NCI-H526 treated with DMSO at 0.1 percent for 48 hours (cell line): ENCODE measurements around the gene FAM83C.
"Not testable (repeated sequence)": the region's sequence is repeated elsewhere in the genome, so short reads cannot be mapped to it uniquely, and the experiment has no call there.

ENCODE experiments used
- DNase-seq: peaks from one replicate; lab custom pipeline; 2025; lab: John Stamatoyannopoulos, UW

Gene FAM83C

DNA sequence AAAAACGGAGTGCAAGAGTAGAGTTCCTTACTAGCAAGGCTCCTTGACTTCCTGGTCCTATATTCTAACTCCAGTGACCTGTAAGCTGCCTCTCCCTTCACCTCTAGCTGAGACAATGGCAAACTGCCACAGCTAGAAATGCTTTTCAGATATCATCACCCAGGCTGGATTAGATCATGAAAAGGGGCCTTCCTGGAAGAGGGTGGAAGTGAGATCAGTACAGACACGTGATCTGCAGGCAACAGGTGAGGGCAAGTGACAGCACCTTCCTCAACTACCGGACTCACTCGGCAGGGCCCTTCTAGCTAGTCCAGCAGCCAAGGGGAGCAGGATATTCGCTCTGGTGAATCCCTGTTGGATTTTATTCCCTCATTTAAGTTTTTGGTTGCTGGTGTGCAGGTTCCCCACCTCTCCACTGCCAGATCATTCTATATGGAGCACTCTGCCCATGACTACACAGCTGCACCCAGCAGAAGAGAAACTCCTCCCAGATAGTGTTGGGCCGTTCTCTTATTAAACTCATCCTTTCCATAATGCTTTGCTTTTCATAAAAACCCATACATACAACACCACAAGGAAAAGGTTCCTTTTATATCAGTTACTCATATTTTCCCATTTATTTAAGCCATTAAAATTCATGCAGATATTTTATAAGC is 26.4 kb upstream of the FAM83C start:
- DNase-seq, result no peak

DNA sequence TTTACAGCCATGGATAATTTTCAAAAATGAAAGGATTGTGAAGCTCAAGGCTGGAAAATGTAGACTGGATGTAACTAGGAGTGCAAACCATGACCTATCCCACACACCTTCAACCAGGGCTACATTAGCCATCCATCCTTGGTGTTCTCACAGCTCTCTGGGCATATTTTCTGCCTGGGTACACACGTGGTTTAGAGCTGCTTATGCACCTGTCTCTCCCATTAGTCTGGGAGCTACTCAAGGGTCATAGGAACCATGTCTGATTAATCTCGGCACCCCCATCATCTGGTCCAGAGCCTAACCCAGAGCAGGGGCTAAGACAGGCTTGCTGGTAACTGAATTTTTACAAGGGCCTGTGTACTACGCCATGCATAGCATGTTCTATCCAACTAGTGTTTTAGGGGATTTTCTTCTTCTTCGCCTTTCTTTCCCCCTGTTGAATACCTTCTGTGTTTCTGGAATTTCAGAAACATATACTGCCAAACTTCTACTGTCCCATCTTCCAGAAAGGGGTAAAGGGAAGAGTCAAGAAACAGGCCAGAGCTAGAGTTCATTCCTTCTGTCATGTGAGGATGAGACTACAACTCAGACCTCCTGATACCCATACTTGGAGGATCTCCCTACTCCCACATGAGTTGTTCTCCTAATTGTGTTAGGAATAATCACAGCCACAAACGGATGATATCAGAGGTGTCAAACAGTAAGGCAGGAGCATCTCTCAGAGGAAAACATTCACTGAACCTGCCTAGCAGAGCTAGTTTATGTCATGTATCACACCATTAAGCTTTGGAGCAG is 25.4 kb upstream of the FAM83C start:
- no peak for DNase-seq

- no peak for DNase-seq
These were observed 23.9 kb upstream of the FAM83C start for GRCh38 chr20:35316086-35316485.

- not testable (repeated sequence) for DNase-seq
These were observed 23.4 kb upstream of the FAM83C start for GRCh38 chr20:35315632-35316020.

- DNase-seq, result no peak
These were observed 22.8 kb upstream of the FAM83C start for GRCh38 chr20:35314816-35315631.

GRCh38 chr20:35312318-35312717 is 20.1 kb upstream of the FAM83C start:
- DNase-seq, result no peak

GRCh38 chr20:35311822-35312221 is 19.6 kb upstream of the FAM83C start:
- no peak for DNase-seq

- DNase-seq, result no peak
These were observed 19.2 kb upstream of the FAM83C start for GRCh38 chr20:35311409-35311808.

DNA sequence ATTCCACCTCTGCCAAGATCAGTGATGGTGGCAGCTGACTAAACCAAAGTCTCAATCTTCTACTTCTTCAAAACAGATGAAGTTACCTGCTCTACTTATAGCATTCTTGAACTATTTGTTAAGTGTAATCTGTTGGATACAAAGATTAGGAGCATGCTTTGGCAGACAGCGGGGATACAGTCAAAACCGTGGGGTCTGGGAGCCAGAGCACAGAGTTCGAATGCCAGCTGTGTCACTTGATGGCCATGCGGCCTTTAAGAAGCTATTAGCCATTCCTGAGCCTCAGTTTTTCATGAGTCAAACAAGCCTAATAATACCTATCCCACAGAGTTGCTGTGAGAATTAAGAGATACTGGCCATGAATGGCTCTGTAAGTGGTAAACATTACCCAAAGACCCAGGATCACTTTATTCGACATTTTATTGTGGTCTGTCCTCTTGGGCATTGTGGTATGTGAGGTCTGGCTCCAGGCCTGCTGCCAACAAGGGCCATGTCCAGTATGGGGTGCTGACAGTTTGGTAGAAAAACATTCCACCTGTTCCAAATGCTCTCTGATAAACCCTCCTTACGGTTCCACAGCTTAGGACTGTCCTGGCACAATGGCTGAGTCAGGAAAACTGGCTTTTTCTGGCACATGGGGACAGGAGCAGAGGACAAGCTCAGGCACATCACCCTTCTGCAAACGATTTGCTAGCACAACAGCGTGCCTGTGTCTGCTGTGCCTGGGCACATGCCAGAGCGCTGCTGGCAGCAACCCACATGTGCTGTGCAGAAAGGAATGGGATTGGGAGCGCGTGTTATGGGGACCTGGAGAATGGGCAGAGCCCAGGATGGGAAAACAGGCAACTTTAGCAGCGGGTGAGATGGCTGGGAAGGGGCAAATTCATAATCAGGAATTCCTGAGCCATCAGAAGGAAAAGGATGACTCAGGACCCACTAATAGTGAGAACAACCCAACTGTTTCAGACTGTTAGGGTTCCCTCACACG is 15.7 kb upstream of the FAM83C start:
- no peak for DNase-seq

DNA sequence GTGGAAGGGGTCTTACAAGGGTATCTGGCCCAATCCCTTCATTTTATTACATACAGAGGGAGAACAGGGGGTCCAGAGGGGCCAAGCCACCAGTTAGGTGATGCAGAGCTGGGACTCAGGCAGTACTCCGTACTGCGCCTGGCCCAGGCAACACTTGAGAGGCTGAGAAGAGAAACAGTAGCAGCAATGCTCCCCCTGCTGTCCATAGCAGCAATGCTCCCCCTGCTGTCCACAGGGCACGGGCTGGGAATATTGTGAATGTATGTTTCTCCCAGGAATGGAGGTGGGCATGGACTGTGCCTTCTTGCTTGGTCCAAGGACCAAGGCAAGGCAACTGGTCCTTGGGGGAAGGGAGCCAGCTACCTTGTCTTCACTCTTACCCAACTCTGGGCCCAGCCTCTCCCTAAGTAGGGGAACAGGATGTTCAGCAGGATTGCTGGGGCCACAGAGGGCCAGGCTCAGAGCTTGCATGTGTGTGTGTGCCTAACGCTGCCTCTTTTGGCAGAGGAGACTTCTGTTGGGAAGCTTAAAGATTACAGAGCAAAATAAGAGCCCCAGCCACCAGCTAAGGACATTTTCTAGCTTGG is 14.8 kb upstream of the FAM83C start:
- peak; percentile 22 for DNase-seq

GRCh38 chr20:35305682-35306556 is 13.7 kb upstream of the FAM83C start:
- DNase-seq, result no peak

DNA sequence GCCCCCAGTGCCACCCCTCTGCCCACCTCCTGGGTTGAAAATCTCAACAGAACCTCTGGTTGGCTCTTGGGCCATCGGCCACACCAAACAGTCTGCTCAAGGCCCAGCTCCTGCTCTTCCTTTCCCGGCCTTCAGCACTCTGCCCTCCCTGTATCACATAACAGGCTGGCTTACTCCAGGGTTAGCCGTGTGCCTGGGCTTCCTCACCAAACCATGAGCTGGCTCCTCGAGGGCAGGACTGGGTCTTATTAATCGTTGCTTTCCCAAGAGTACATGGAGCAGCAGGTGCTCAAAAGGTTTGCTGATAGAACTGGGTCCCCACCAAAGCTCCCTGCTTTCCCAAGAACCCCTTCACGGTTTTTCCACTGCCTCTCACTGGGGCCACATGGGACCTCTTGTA is 12.7 kb upstream of the FAM83C start:
- DNase-seq, result no peak

DNA sequence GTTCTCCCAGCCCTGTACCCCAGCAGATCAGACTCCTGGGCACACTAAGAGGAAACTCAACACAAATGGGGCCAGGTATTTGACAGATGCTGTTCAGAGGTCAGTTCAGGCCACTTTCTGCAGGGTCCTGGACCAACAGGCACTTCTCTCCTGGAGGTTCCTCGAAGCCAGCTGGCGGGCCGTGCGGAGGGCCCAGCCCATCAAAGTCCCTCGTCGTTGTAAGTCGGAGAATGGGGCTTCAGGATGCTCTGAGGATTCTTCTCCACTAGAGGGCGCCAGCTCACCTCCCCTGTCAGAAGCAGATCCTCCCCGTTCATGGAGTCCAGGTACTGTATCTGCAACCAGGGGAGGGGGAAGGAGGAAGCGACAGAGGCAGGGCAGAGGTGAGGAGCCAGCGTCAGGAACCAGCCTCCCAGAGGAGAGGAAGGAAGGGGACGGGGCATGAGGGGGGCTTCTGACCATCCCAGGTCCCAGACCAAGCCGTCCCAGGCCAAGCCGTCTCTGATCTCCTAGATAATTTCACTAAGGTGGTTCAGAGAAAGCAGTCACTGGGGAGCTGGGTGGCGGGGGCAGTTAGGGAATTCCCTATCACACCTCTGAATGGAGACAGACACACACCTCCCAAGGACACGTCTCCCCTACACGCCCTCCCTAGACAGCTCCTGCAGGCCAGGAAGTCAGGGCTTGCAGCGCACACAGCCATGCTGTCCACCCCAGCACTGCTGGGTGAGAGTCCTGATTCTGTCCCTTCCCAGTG is 11.7 kb upstream of the FAM83C start:
- peak; percentile 81 for DNase-seq

DNA sequence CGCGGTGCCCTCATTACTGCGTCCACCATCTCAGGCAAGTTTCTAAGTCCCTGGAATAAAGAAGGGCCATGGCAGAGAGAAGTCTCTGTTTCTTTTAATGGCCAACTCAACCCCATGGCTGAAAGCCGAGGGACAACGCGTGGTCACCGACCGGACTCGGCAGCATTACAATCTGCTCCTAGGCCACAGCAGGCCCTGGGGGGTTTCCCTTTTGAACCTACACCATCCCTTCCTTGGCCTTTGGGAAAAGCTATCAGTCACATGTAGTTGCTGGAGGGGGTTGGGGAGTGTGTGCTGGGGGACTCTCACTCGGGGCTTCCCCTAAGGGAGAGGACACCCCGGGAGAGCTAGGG is 11.1 kb upstream of the FAM83C start:
- no peak for DNase-seq

GRCh38 chr20:35302421-35303335 is 10.5 kb upstream of the FAM83C start:
- DNase-seq, result no peak

GRCh38 chr20:35301426-35301825 is 9.2 kb upstream of the FAM83C start:
- DNase-seq, result no peak

DNA sequence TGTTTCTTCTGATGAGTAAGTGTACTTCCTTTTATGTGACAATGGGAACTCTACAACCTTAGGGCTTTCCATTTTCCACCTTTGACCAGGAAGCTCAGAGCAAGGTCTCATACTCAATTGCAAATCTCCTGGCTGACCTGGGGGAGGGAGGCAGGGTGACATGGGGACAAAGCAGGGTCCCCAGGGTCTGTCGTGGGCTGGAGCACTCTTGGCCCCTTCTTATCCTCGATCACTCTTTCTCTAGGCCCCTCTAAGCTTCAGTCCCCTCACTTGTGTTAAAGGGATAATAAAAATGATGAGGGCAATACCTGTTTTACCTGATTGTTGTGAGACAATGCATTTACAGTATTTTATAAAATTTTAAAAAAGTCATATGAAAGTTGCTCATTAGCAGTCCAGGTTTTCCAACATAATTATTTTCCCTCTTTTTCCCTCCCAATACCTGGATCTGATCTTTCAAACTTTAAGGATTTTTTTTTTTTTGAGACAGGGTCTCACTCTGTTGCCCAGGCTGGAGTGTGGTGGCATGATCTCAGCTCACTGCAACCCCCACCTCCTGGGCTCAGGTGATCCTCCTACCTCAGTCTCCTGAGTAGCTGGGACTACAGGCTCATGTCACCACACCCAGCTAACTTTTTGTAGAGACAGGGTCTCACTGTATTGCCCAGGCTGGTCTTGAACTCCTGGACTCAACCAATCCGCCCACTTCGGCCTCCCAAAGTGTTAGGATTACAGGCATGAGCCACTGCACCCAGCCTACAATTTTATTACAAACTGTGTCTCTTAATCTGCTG is 8.4 kb upstream of the FAM83C start:
- no peak for DNase-seq

GRCh38 chr20:35299780-35300179 is 7.6 kb upstream of the FAM83C start:
- DNase-seq, result no peak
